ENCODE measurements around the gene BAK1. TPM values are rescaled to one million over a fixed set of nuclear protein-coding genes. Genes with fewer than 3 reads are reported as not detected.
"Not testable (repeated sequence)": the region's sequence is repeated elsewhere in the genome, so short reads cannot be mapped to it uniquely, and the experiment has no call there.

BAK1 gene
- total RNA-seq, 1 donor from 2014 or later, result 18.6 TPM

GRCh38 chr6:33552252-33552651 lies 27.8 kb downstream of the BAK1 start:
- DNase-seq (ENCODE audit: low read depth), result no peak
- TF ChIP-seq CTCF (conservative IDR thresholded peaks at IDR 0.05; ENCODE audit: low read depth, low read length), result no peak
- H3K4me3 ChIP-seq (ENCODE audit: low read depth, low read length), result no peak overlapping the region

GRCh38 chr6:33551538-33551937 lies 28.5 kb downstream of the BAK1 start:
- DNase-seq (ENCODE audit: low read depth), result no peak
- TF ChIP-seq CTCF (conservative IDR thresholded peaks at IDR 0.05; ENCODE audit: low read depth, low read length), result no peak
- no peak overlapping the region for H3K4me3 ChIP-seq (ENCODE audit: low read depth, low read length)

GRCh38 chr6:33549896-33550295 lies 30.2 kb downstream of the BAK1 start:
- TF ChIP-seq CTCF (conservative IDR thresholded peaks at IDR 0.05; ENCODE audit: low read depth, low read length), result no peak
- DNase-seq (ENCODE audit: low read depth), result no peak
- no peak overlapping the region for H3K4me3 ChIP-seq (ENCODE audit: low read depth, low read length)

GRCh38 chr6:33549196-33549595 lies 30.9 kb downstream of the BAK1 start:
- TF ChIP-seq CTCF (conservative IDR thresholded peaks at IDR 0.05; ENCODE audit: low read depth, low read length), result no peak
- no peak for DNase-seq (ENCODE audit: low read depth)
- H3K4me3 ChIP-seq (ENCODE audit: low read depth, low read length), result no peak overlapping the region

GRCh38 chr6:33547499-33547898 lies 32.6 kb downstream of the BAK1 start:
- H3K4me3 ChIP-seq (ENCODE audit: low read depth, low read length), result no peak overlapping the region
- TF ChIP-seq CTCF (conservative IDR thresholded peaks at IDR 0.05; ENCODE audit: low read depth, low read length), result no peak
- no peak for DNase-seq (ENCODE audit: low read depth)

- H3K4me3 ChIP-seq (ENCODE audit: low read depth, low read length), result no peak overlapping the region
- no peak for DNase-seq (ENCODE audit: low read depth)
- no peak for TF ChIP-seq CTCF (conservative IDR thresholded peaks at IDR 0.05; ENCODE audit: low read depth, low read length)
These were observed 33.3 kb downstream of the BAK1 start for GRCh38 chr6:33546766-33547165.

GRCh38 chr6:33545292-33545691 lies 34.8 kb downstream of the BAK1 start:
- H3K4me3 ChIP-seq (ENCODE audit: low read depth, low read length); DNase-seq (ENCODE audit: low read depth): not testable (repeated sequence)

- H3K4me3 ChIP-seq (ENCODE audit: low read depth, low read length), result no peak overlapping the region
- no peak for DNase-seq (ENCODE audit: low read depth)
- no peak for TF ChIP-seq CTCF (conservative IDR thresholded peaks at IDR 0.05; ENCODE audit: low read depth, low read length)
These were observed 37.0 kb downstream of the BAK1 start for GRCh38 chr6:33543116-33543515.

All from epithelial cell of proximal tubule (primary cell).